ENCODE data around the gene NHEJ1. TPM values are rescaled to one million over a fixed set of nuclear protein-coding genes. Genes with fewer than 3 reads are reported as not detected.

Gene NHEJ1
- total RNA-seq, 1 donor, result 21.7 TPM

DNA sequence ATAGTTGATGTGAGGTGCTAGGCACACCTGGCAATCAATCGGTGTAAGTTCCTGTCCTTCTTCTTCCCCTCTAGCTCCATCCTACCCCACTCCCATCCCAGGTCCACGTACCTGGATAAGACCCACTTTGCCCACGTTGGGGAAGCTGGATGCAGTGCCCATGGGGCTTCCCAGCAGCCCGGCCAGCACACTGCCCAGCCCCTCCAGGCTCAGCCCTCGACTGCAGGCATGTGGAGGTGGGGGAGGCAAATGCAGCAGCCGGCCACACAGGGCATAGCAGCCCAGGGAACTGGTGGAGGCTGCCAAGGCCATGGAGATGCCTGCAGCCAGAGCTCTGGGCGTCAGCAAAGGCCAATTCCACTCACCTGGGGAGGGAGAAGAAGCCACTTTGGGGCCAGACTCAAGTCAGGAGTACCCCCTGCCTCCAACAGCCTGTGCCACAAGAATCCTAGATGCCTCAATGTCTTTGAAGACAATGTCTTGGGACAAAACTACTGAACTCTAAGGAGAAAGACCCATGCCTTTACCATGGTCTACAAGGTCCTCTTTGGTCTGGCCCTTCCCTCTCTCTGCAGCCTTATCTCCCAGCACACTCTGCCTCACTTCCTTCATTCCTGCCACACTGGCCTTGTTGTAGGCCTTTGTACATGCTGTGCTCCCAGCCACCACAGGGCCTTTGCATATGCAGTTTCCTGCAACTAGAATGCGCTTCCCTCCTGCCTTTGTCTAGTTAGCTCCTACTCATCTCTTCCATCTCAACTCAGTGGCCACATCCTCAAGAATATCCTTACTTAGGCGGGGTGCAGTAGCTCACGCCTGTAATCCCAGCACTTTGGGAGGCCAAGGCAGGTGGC lies 4.7 kb upstream of the NHEJ1 start:
- no peak overlapping the region for H3K4me3 ChIP-seq (ENCODE audit: insufficient read depth, low read length)
- DNase-seq (ENCODE audit: insufficient read length, low spot score, missing footprints), result no peak
- no peak overlapping the region for H2AFZ ChIP-seq (ENCODE audit: low read length)
- no peaks in the 10 kb centered on the region for H3K27me3 ChIP-seq (ENCODE audit: insufficient read depth, low read length)
- no peak overlapping the region for H3K4me2 ChIP-seq (ENCODE audit: insufficient read depth, low read length)
- H3K27ac ChIP-seq (ENCODE audit: low read depth, low read length), result no peak overlapping the region
- TF ChIP-seq, protein P1, sequence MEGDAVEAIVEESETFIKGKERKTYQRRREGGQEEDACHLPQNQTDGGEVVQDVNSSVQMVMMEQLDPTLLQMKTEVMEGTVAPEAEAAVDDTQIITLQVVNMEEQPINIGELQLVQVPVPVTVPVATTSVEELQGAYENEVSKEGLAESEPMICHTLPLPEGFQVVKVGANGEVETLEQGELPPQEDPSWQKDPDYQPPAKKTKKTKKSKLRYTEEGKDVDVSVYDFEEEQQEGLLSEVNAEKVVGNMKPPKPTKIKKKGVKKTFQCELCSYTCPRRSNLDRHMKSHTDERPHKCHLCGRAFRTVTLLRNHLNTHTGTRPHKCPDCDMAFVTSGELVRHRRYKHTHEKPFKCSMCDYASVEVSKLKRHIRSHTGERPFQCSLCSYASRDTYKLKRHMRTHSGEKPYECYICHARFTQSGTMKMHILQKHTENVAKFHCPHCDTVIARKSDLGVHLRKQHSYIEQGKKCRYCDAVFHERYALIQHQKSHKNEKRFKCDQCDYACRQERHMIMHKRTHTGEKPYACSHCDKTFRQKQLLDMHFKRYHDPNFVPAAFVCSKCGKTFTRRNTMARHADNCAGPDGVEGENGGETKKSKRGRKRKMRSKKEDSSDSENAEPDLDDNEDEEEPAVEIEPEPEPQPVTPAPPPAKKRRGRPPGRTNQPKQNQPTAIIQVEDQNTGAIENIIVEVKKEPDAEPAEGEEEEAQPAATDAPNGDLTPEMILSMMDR (IDR thresholded peaks at IDR 0.05; ENCODE audit: extremely low read depth, low read depth, low read length), result no peak
- no peaks in the 10 kb centered on the region for H3K36me3 ChIP-seq (ENCODE audit: insufficient read depth, low read length)
- no peaks in the 10 kb centered on the region for H3K9me3 ChIP-seq (ENCODE audit: low read depth, low read length)
- H3K4me1 ChIP-seq (ENCODE audit: insufficient read depth, low read length), result peaks cover 6% of the 10 kb centered on the region
- no peaks in the 10 kb centered on the region for H4K20me1 ChIP-seq (ENCODE audit: insufficient read depth, low read length)
- no peaks in the 10 kb centered on the region for H3K79me2 ChIP-seq (ENCODE audit: insufficient read depth, low read length)

DNA sequence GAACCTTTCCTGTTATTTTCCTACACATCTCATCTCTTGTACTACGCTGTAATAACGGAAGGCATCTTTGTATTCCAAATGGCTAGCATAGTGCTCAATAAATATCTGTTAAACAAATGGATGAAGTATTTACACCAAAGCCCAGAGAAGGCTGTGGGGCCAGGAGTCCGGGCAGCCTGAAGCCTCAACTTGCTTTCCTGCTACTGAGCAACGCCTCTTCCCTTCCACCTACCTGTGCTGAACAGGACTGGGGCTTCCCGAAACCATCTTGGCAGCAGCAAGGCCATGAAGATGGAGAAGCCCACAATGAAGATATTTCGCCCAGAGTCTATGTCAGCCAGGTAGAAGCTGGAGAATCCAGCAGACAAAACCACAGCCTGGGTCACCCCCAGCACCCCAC lies 2.5 kb upstream of the NHEJ1 start:
- Histone ChIP-seq H3K4me1 (ENCODE audit: insufficient read depth, low read length) (peaks cover 21% of the 10 kb centered on the region), H3K4me3 (ENCODE audit: insufficient read depth, low read length) (no peak overlapping the region), H3K9me3 (ENCODE audit: low read depth, low read length) (no peaks in the 10 kb centered on the region), H2AFZ (ENCODE audit: low read length) (no peak overlapping the region), H3K27ac (ENCODE audit: low read depth, low read length) (no peak overlapping the region), H3K36me3 (ENCODE audit: insufficient read depth, low read length) (no peaks in the 10 kb centered on the region), H4K20me1 (ENCODE audit: insufficient read depth, low read length) (peaks cover 3% of the 10 kb centered on the region), H3K4me2 (ENCODE audit: insufficient read depth, low read length) (no peak overlapping the region), H3K79me2 (ENCODE audit: insufficient read depth, low read length) (no peaks in the 10 kb centered on the region), H3K27me3 (ENCODE audit: insufficient read depth, low read length) (no peaks in the 10 kb centered on the region)
- TF ChIP-seq, protein P1 (IDR thresholded peaks at IDR 0.05; ENCODE audit: extremely low read depth, low read depth, low read length), result no peak
- no peak for DNase-seq (ENCODE audit: insufficient read length, low spot score, missing footprints)

DNA sequence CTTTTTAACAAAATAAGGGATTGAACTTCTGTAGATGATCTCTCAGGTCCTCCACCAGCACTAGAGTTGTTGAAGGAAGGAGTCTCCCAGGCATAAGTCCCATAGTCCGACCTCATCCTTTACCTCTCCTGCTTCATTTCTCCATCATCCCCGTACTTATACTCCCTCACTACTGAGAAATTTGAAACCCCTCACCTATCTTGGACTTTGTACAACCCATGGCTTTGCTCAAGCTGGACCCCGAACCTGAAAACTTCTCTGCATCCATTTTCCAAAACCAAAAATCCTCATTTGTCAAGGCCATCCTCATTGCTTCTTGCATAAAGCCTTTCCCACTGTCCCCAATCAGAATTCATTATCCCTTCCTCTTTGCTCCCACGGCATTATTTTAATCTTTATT lies 482 bp upstream of the NHEJ1 start:
- H4K20me1 ChIP-seq (ENCODE audit: insufficient read depth, low read length), result peaks cover 3% of the 10 kb centered on the region
- no peaks in the 10 kb centered on the region for H3K27me3 ChIP-seq (ENCODE audit: insufficient read depth, low read length)
- TF ChIP-seq, protein P1 (IDR thresholded peaks at IDR 0.05; ENCODE audit: extremely low read depth, low read depth, low read length), result no peak

DNA sequence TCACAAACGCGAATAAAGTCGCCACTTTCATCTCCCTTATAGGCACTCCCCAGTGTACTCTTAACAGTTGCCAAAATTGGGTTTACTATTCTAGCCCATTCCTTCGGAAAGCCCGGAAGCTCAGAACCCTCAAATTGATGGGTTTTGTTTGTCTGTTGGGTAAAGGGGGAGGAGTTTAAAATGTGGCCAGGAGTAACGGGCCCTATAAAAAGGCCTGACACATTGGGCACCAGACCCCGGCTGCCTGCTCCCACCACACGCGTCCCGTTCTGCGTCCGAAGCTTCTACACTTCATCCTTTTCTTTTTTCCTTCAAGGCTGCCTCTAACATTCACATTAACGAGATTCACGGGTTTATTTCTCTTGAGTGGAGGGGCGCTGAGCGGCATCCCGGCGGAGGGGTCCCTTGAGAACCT lies 837 bp downstream of the NHEJ1 start:
- Histone ChIP-seq H4K20me1 (ENCODE audit: insufficient read depth, low read length) (peaks cover 3% of the 10 kb centered on the region), H3K4me3 (ENCODE audit: insufficient read depth, low read length) (peak overlapping the region; percentile 87), H3K4me1 (ENCODE audit: insufficient read depth, low read length) (peaks cover 24% of the 10 kb centered on the region), H3K79me2 (ENCODE audit: insufficient read depth, low read length) (no peaks in the 10 kb centered on the region), H3K4me2 (ENCODE audit: insufficient read depth, low read length) (peak overlapping the region; percentile 89), H3K27me3 (ENCODE audit: insufficient read depth, low read length) (no peaks in the 10 kb centered on the region), H2AFZ (ENCODE audit: low read length) (peak overlapping the region; percentile 96), H3K36me3 (ENCODE audit: insufficient read depth, low read length) (no peaks in the 10 kb centered on the region), H3K27ac (ENCODE audit: low read depth, low read length) (no peak overlapping the region), H3K9me3 (ENCODE audit: low read depth, low read length) (no peaks in the 10 kb centered on the region)
- peak; percentile 62 for DNase-seq (ENCODE audit: insufficient read length, low spot score, missing footprints)
- TF ChIP-seq, protein P1 (IDR thresholded peaks at IDR 0.05; ENCODE audit: extremely low read depth, low read depth, low read length), result no peak

More for the DNA sequence above, 482 bp upstream of the NHEJ1 start:
- no peak for DNase-seq (ENCODE audit: insufficient read length, low spot score, missing footprints)
- H2AFZ ChIP-seq (ENCODE audit: low read length), result peak overlapping the region; percentile 69
- peaks cover 24% of the 10 kb centered on the region for H3K4me1 ChIP-seq (ENCODE audit: insufficient read depth, low read length)
- H3K4me3 ChIP-seq (ENCODE audit: insufficient read depth, low read length), result peak overlapping the region; percentile 87
- H3K79me2 ChIP-seq (ENCODE audit: insufficient read depth, low read length), result no peaks in the 10 kb centered on the region
- H3K27ac ChIP-seq (ENCODE audit: low read depth, low read length), result peak overlapping the region; percentile 69
- H3K4me2 ChIP-seq (ENCODE audit: insufficient read depth, low read length), result peak overlapping the region; percentile 89
- no peaks in the 10 kb centered on the region for H3K36me3 ChIP-seq (ENCODE audit: insufficient read depth, low read length)
- H3K9me3 ChIP-seq (ENCODE audit: low read depth, low read length), result no peaks in the 10 kb centered on the region

Measured in osteoblast (primary cell).